SU-DHL-6 (cell line): ENCODE results near the gene INPP5A.

Experiments used
- H2AFZ ChIP-seq: fragments of 200-600 bp; sonication (generic); 2 replicates; pipeline ENCODE4 v1.6.1; 2014; ENCODE audit warnings: low read depth, mild to moderate bottlenecking, moderate library complexity, mixed read lengths, antibody characterized with exemption, low read length; ENCODE audit not compliant: severe bottlenecking
- H3F3A ChIP-seq: fragments of 200-600 bp; shearing (Covaris generic); 2 replicates; pipeline ENCODE4 v1.6.0; 2016; ENCODE audit warnings: antibody characterized with exemption, mild to moderate bottlenecking; ENCODE audit not compliant: insufficient read depth
- H3K27ac ChIP-seq: fragments of 200-600 bp; sonication (generic); 2 replicates; pipeline ENCODE4 v1.5.1; 2016; ENCODE audit warnings: low read depth, mild to moderate bottlenecking, low read length, moderate library complexity, mixed read lengths
- H3K27me3 ChIP-seq: fragments of 200-600 bp; sonication (generic), shearing (Covaris generic); 2 replicates; pipeline ENCODE4 v1.6.0; 2014; ENCODE audit warnings: mild to moderate bottlenecking, low read length
- H3K36me3 ChIP-seq: fragments of 200-600 bp; sonication (generic); 2 replicates; pipeline ENCODE4 v1.6.1; 2014; ENCODE audit warnings: mild to moderate bottlenecking, low read length, mixed read lengths
- H3K4me2 ChIP-seq: fragments of 300-600, 200-600 bp; shearing (Covaris generic), sonication (generic); 2 replicates; pipeline ENCODE4 v1.6.0; 2014; ENCODE audit warnings: low read length, low read depth, mild to moderate bottlenecking; ENCODE audit not compliant: poor library complexity, severe bottlenecking
- H3K4me3 ChIP-seq: fragments of 200-600 bp; sonication (generic); 2 replicates; pipeline ENCODE4 v1.5.1; 2014; ENCODE audit warnings: antibody characterized with exemption, low read length, mild to moderate bottlenecking, mixed read lengths; ENCODE audit not compliant: insufficient read depth, poor library complexity, severe bottlenecking
- H3K79me2 ChIP-seq: fragments of 200-600 bp; sonication (generic); 2 replicates; pipeline ENCODE4 v1.6.1; 2014; ENCODE audit warnings: mild to moderate bottlenecking, low read length, moderate library complexity; ENCODE audit not compliant: insufficient read depth
- H3K9ac ChIP-seq: fragments of 200-600 bp; sonication (generic); 2 replicates; pipeline ENCODE4 v1.7.0; 2014; ENCODE audit warnings: mild to moderate bottlenecking, low read length
- H3K9me2 ChIP-seq: fragments of 200-600 bp; sonication (generic); replicated peaks from 2 replicates; pipeline ENCODE4 v1.6.1; 2014; ENCODE audit warnings: low read length; ENCODE audit not compliant: insufficient read depth
- H3K9me3 ChIP-seq: fragments of 200-600 bp; sonication (generic); 2 replicates; pipeline ENCODE4 v1.6.1; 2014; ENCODE audit warnings: low read length, mixed read lengths; ENCODE audit not compliant: insufficient read depth
- H4K20me1 ChIP-seq: fragments of 200-600 bp; sonication (generic); 2 replicates; pipeline ENCODE4 v1.6.1; 2014; ENCODE audit warnings: low read depth, mild to moderate bottlenecking, antibody characterized with exemption, low read length, moderate library complexity, mixed read lengths
- EZH2phosphoT487 ChIP-seq: fragments of 200-600 bp; sonication (generic), shearing (Covaris generic); conservative IDR thresholded peaks from 2 replicates; pipeline ENCODE4 v1.6.1; 2018; ENCODE audit warnings: mild to moderate bottlenecking, antibody characterized with exemption, low read length, moderate library complexity, mixed read lengths
- TF ChIP-seq, protein P1 (sequence below): fragments of 200-600 bp; sonication (generic); IDR thresholded peaks from one replicate; pipeline ENCODE4 v1.5.1; 2017; ENCODE audit warnings: antibody characterized with exemption, mild to moderate bottlenecking, low read length, moderate library complexity; ENCODE audit not compliant: insufficient read depth, poor library complexity, severe bottlenecking

The INPP5A gene

DNA sequence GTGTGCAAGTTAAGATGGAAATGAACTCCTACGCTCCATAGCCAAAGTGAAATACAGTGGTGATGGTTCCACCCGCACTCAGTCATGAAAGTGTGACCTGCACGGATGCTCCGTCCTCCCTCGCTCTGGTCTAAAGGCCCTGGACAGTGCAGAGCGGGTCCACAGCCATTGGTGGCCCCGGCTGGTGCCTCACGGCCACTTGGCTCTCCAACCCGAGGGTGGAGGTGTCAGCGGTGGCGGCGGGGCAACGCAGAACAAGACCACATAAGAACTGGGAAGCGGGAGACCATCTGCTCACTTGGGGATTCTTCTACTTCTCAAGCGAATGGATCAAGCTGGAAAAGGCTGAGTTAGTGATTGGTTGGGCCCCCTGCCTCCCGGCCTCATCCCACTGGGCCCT is 187.6 kb downstream of the INPP5A start:
- no peak overlapping the region for H3K4me3 ChIP-seq
- no peak overlapping the region for H3K9ac ChIP-seq
- no peaks in the 10 kb centered on the region for H3K9me3 ChIP-seq
- no peaks in the 10 kb centered on the region for H3K79me2 ChIP-seq
- H4K20me1 ChIP-seq = no peaks in the 10 kb centered on the region
- H3K27me3 ChIP-seq = no peaks in the 10 kb centered on the region
- TF ChIP-seq, protein P1, sequence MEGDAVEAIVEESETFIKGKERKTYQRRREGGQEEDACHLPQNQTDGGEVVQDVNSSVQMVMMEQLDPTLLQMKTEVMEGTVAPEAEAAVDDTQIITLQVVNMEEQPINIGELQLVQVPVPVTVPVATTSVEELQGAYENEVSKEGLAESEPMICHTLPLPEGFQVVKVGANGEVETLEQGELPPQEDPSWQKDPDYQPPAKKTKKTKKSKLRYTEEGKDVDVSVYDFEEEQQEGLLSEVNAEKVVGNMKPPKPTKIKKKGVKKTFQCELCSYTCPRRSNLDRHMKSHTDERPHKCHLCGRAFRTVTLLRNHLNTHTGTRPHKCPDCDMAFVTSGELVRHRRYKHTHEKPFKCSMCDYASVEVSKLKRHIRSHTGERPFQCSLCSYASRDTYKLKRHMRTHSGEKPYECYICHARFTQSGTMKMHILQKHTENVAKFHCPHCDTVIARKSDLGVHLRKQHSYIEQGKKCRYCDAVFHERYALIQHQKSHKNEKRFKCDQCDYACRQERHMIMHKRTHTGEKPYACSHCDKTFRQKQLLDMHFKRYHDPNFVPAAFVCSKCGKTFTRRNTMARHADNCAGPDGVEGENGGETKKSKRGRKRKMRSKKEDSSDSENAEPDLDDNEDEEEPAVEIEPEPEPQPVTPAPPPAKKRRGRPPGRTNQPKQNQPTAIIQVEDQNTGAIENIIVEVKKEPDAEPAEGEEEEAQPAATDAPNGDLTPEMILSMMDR = no peak
- no peak overlapping the region for H3K27ac ChIP-seq
- no peak overlapping the region for H3K4me2 ChIP-seq
- H2AFZ ChIP-seq = no peak overlapping the region
- H3F3A ChIP-seq = no peaks in the 10 kb centered on the region
- no peaks in the 10 kb centered on the region for H3K9me2 ChIP-seq
- no peaks in the 10 kb centered on the region for H3K36me3 ChIP-seq

DNA sequence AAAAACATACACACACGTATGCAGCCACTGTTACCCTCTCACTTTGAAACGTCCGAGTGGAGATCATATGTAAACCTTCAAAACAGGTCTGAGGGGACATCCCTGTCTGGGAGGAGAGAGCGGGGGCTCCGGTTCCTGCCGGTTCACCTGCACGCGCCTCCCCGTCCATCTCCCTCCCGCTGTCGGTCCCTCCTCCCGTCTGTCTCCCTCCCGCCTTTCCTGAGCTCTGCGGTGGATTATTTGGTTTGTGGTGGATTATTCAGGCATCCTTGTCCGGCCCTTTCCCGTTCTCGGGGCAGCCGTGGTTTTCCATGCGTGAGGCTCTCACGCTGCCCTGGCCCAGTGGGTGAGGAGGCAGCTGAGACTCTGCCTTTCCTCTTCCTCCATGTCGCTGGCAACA is 188.6 kb downstream of the INPP5A start:
- Histone ChIP-seq H3F3A (no peaks in the 10 kb centered on the region), H4K20me1 (no peaks in the 10 kb centered on the region), H3K4me2 (no peak overlapping the region), H3K27me3 (no peaks in the 10 kb centered on the region), H3K9me3 (no peaks in the 10 kb centered on the region), H3K4me3 (no peak overlapping the region), H3K79me2 (no peaks in the 10 kb centered on the region), H2AFZ (no peak overlapping the region), H3K36me3 (no peaks in the 10 kb centered on the region), H3K9ac (no peak overlapping the region), H3K9me2 (no peaks in the 10 kb centered on the region), H3K27ac (no peak overlapping the region)
- TF ChIP-seq, protein P1 = no peak
- TF ChIP-seq EZH2phosphoT487 = no peak

DNA sequence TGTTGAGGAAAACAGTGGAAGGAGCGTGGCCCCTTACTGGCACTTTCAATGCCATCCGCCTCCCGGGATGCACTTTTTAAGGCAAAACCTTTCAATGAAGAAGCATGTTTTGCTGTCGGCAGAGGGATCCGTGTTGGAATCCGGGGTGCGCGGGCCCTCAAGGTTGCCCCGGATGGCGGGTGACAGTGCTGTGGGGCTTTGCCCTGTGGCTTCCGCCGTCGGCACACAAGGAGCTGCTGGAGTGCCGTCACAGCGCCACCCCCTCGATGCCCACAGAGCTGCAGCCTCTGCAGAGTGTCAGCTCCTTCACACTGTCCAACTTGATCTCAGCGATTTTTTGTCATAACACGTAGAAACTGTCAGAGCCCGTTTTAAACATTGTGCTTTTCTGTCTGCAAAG is 189.4 kb downstream of the INPP5A start:
- H3K36me3 ChIP-seq = no peaks in the 10 kb centered on the region
- no peak overlapping the region for H2AFZ ChIP-seq
- H3K27ac ChIP-seq = no peak overlapping the region
- H3K4me2 ChIP-seq = no peak overlapping the region
- TF ChIP-seq, protein P1 = no peak
- H4K20me1 ChIP-seq = no peaks in the 10 kb centered on the region
- H3K9ac ChIP-seq = no peak overlapping the region
- no peak overlapping the region for H3K4me3 ChIP-seq
- no peaks in the 10 kb centered on the region for H3K27me3 ChIP-seq
- H3K9me3 ChIP-seq = no peaks in the 10 kb centered on the region
- no peaks in the 10 kb centered on the region for H3K79me2 ChIP-seq
- no peaks in the 10 kb centered on the region for H3K9me2 ChIP-seq
- H3F3A ChIP-seq = no peaks in the 10 kb centered on the region

DNA sequence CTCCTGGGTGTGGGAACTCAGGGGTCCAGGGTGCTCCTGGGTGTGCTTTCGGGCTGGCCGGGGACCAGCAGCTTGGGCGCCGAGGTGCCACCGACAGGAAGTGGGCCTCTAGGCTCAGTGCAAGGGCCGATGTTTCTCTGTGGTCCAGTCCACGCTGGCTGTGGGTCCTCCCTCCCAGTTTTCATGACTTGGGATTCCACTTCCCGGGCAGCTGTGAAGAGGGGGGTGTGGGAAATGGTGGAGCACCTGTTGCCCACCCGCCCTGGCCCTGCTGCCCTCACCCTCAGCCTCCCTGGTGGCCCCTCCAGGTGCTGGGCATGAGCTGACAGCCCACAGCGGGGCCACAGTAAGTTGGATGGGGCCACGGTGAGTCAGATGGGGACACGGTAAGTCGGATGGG is 189.8 kb downstream of the INPP5A start:
- Histone ChIP-seq H3K4me3 (no peak overlapping the region), H3K9ac (no peak overlapping the region), H3K27ac (no peak overlapping the region), H3K9me2 (no peaks in the 10 kb centered on the region), H3F3A (no peaks in the 10 kb centered on the region), H3K79me2 (no peaks in the 10 kb centered on the region), H4K20me1 (no peaks in the 10 kb centered on the region), H3K9me3 (no peaks in the 10 kb centered on the region), H2AFZ (no peak overlapping the region), H3K36me3 (no peaks in the 10 kb centered on the region), H3K4me2 (no peak overlapping the region), H3K27me3 (no peaks in the 10 kb centered on the region)
- TF ChIP-seq, protein P1 = no peak
- TF ChIP-seq EZH2phosphoT487 = no peak
